Bronchial epithelial cell (primary cell): ENCODE measurements around the gene LRRC58. TPM values are rescaled to one million over a fixed set of nuclear protein-coding genes. Genes with fewer than 3 reads are reported as not detected.
"Not testable (repeated sequence)": the region's sequence is repeated elsewhere in the genome, so short reads cannot be mapped to it uniquely, and the experiment has no call there.

Source experiments
- DNase-seq: peaks from one replicate; pipeline ENCODE4 v3.0.0-alpha.2; 2010; ENCODE audit warnings: low read depth
- FAIRE-seq: peaks from 2 replicates; lab custom pipeline; 2011; peaks lifted over from hg19 to GRCh38; lab: Jason Lieb, UNC
- H3K27me3 ChIP-seq: 2 replicates; pipeline ENCODE4 v1.5.1; 2011; ENCODE audit warnings: low read length; ENCODE audit not compliant: control insufficient read depth, insufficient read depth
- H3K36me3 ChIP-seq: 2 replicates; pipeline ENCODE4 v1.5.1; 2011; ENCODE audit warnings: low read length; ENCODE audit not compliant: control insufficient read depth, insufficient read depth
- H3K4me3 ChIP-seq: 2 replicates; pipeline ENCODE4 v1.5.1; 2011; ENCODE audit warnings: mild to moderate bottlenecking, low read depth, low read length, control low read depth
- CTCF ChIP-seq: IDR thresholded peaks from 2 replicates; pipeline ENCODE4 v1.5.1; 2011; ENCODE audit warnings: mild to moderate bottlenecking, moderate library complexity, low read length, control low read depth, inconsistent platforms; ENCODE audit not compliant: insufficient read depth, severe bottlenecking
- total RNA-seq: library from RNA; depleted of rRNA; stranded (reverse); fragments of >200 nt; gene quantifications from 2 replicates; pipeline ENCODE4 v1.2.1, GENCODE V29; 2014

The LRRC58 gene
- total RNA-seq, 1 donor from 2014 or later = 21.3 TPM

- Histone ChIP-seq H3K4me3 (no peak overlapping the region), H3K27me3 (no peaks in the 10 kb centered on the region), H3K36me3 (no peaks in the 10 kb centered on the region)
- no peak for TF ChIP-seq CTCF
- peak; percentile 22 for DNase-seq
- no peak for FAIRE-seq
Measured at GRCh38 chr3:120299403-120299802, 49.8 kb downstream of the LRRC58 start.

- DNase-seq (no peak), FAIRE-seq (no peak)
- Histone ChIP-seq H3K4me3 (no peak overlapping the region), H3K27me3 (no peaks in the 10 kb centered on the region), H3K36me3 (no peaks in the 10 kb centered on the region)
- TF ChIP-seq CTCF = no peak
Measured at GRCh38 chr3:120298996-120299395, 50.2 kb downstream of the LRRC58 start.

GRCh38 chr3:120291552-120291951, 57.6 kb downstream of the LRRC58 start:
- H3K4me3 ChIP-seq, DNase-seq, H3K36me3 ChIP-seq, H3K27me3 ChIP-seq, FAIRE-seq: not testable (repeated sequence)

- no peak for TF ChIP-seq CTCF
- FAIRE-seq = no peak
Measured at GRCh38 chr3:120289636-120290035, 59.5 kb downstream of the LRRC58 start.

GRCh38 chr3:120286465-120286864, 62.7 kb downstream of the LRRC58 start:
- DNase-seq (no peak), FAIRE-seq (no peak)
- TF ChIP-seq CTCF = no peak

More at GRCh38 chr3:120289636-120290035, 59.5 kb downstream of the LRRC58 start:
- Histone ChIP-seq H3K27me3 (peaks cover 4% of the 10 kb centered on the region), H3K36me3 (no peaks in the 10 kb centered on the region), H3K4me3 (no peak overlapping the region)
- no peak for DNase-seq

GRCh38 chr3:120285508-120285841, 63.7 kb downstream of the LRRC58 start:
- peaks cover 4% of the 10 kb centered on the region for H3K27me3 ChIP-seq
- H3K4me3 ChIP-seq = peak overlapping the region; percentile 40
- no peak for DNase-seq
- FAIRE-seq = no peak
- no peak for TF ChIP-seq CTCF
- no peaks in the 10 kb centered on the region for H3K36me3 ChIP-seq

More at GRCh38 chr3:120286465-120286864, 62.7 kb downstream of the LRRC58 start:
- no peaks in the 10 kb centered on the region for H3K36me3 ChIP-seq
- peaks cover 4% of the 10 kb centered on the region for H3K27me3 ChIP-seq
- H3K4me3 ChIP-seq = no peak overlapping the region
